Esophagus (tissue), 2 donors: ENCODE data around the gene PPP1R16B. TPM values are rescaled to one million over a fixed set of nuclear protein-coding genes. Genes with fewer than 3 reads are reported as not detected.

Experiments used
- H3K27ac ChIP-seq, 2 donors: one replicate each; pipeline ENCODE4 v1.5.1; 2013; ENCODE audit warnings: low read depth in 2 of 2, mild to moderate bottlenecking in 2 of 2, inconsistent platforms in 1 of 2, low read length in 1 of 2, moderate library complexity in 1 of 2
- H3K27me3 ChIP-seq, 2 donors: one replicate each; pipeline ENCODE4 v1.6.1; 2013; ENCODE audit warnings: low read length in 2 of 2, control low read depth in 1 of 2, mild to moderate bottlenecking in 1 of 2; ENCODE audit not compliant: insufficient read depth in 2 of 2, control insufficient read depth in 1 of 2
- H3K36me3 ChIP-seq, 2 donors: one replicate each; pipeline ENCODE4 v1.6.1; 2013; ENCODE audit warnings: low read length in 1 of 2; ENCODE audit not compliant: control insufficient read depth in 2 of 2, insufficient read depth in 2 of 2
- H3K4me1 ChIP-seq, 2 donors: one replicate each; pipeline ENCODE4 v1.6.1; 2013; ENCODE audit warnings: low read length in 1 of 2; ENCODE audit not compliant: control insufficient read depth in 2 of 2, insufficient read depth in 2 of 2
- H3K4me3 ChIP-seq, 2 donors: one replicate each; pipeline ENCODE4 v1.5.1; 2013; ENCODE audit warnings: low read length in 2 of 2, mild to moderate bottlenecking in 2 of 2, low read depth in 1 of 2, moderate library complexity in 1 of 2
- H3K9me3 ChIP-seq, 2 donors: one replicate each; pipeline ENCODE4 v1.6.1; 2013; ENCODE audit warnings: mild to moderate bottlenecking in 2 of 2, low read depth in 1 of 2, low read length in 1 of 2, moderate library complexity in 1 of 2; ENCODE audit not compliant: control insufficient read depth in 2 of 2, insufficient read depth in 1 of 2
- WGBS, 2 donors: extraction: QIAGEN DNeasy Blood & Tissue Kit; methylation state at CpG; one replicate each; pipeline ENCODE4 v1.1.7; 2013; 5-methylcytosine and 5-hydroxymethylcytosine counted together
- polyA plus RNA-seq, 2 donors: library from polyadenylated mRNA; stranded (reverse); fragments of 200-250 nt; gene quantifications; one replicate each; pipeline ENCODE4 v1.2.3, GENCODE V29; 2013
- donor health status: healthy with polysubstance abuse.
- donor health status: Bipolar disorder and iron deficiency.

PPP1R16B gene
- 1 to 10 TPM; 1.0 to 1.5 TPM for polyA plus RNA-seq

DNA sequence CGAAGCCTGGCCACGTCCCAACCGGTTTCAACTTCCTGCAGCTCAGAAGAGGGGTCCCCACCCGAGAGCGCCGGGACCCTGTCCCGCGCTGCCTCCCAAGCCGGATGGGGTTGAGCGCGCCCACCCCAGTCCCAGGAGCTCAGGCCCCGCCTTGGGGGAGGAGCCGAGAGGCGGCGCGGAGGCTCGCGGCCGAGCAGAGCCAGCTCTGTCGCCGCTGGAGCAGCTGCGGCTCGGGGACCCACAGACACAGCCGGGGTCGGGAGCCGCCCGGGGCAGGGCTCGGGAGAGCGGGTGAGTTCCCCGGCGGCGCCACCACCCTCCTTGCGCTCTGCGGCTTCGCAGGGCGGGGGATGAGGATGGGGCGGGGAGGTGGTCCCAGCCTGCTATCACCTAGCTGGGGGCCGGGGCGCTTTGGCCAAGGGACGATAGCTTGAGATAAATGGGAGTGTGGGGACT lies at the start of gene PPP1R16B:
PPP1R16B (plus strand) TSS at position 196 of the 456 bp plus-strand sequence. CDS start 30,229 bp downstream, outside the sequence.
- Histone ChIP-seq H3K27me3 (peaks cover 0 to 8% of the 10 kb centered on the region in 2 donors), H3K36me3 (no peaks in the 10 kb centered on the region), H3K4me1 (peaks cover 0 to 5% of the 10 kb centered on the region in 2 donors), H3K9me3 (no peaks in the 10 kb centered on the region), H3K4me3 (peak within 1 kb of the TSS; percentile 38 to 57), H3K27ac (peak within 1 kb of the TSS; percentile 59 to 64)
- 3 to 4% methylated on average over 31 to 40 of the region's 40 CpGs for WGBS, 2 donors

DNA sequence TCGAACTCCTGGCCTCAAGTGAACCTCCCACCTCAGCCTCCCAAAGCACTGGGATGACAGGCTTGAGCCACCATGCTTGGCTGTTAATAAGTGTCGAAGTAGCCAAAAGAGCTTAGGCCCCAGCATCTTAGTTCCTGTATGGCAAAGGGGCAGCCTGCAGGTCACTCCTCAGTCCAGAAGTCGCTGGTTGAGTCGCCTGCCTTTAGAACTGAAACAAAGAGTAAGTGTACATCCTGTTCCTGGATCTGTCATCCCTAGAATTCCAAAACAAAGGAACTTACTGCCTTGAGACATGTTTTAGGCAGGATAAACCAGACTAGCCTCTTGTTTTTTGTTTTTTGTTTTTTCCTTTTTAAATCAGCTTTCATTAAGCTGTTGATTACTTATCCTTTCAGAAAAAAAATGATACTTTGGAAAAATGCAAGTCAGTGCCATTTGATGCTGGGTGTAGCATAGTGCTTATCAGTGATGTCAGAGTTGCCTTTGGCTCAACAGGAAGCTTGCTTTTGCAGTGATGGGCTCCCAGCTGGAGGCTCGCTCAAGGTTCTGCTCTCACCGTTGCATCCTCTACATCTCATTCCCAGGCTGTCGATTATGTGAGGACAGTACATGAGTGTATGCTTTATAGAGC lies 48.2 kb upstream of the PPP1R16B start:
- H3K27ac ChIP-seq = no peak overlapping the region
- H3K9me3 ChIP-seq = no peaks in the 10 kb centered on the region
- no peaks in the 10 kb centered on the region for H3K27me3 ChIP-seq
- no peak overlapping the region for H3K4me3 ChIP-seq
- H3K4me1 ChIP-seq = no peaks in the 10 kb centered on the region
- peaks cover 17 to 22% of the 10 kb centered on the region in 2 donors for H3K36me3 ChIP-seq
- 78 to 88% methylated on average over 7 of the region's 7 CpGs for WGBS, 2 donors

DNA sequence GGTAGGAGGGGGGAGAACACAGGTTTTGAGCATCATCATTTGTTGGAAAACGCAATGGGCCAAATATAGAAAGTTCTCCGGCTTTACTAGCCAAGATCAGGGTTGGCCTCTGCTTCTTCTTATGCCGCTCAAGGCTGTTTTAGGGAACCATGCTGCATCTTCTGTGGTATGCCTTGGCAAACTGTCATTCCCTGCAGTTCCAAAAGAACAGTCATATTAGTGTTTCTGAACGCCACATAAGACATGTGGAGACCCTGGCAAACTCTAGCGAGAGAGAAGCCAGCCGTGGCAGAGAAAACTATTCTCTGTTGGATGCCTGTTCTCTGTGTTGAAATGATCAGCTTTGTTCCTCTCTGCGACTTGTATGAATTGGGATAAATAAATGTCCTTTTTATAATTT lies 46.4 kb upstream of the PPP1R16B start:
- no peaks in the 10 kb centered on the region for H3K4me1 ChIP-seq
- no peaks in the 10 kb centered on the region for H3K9me3 ChIP-seq
- peaks cover 17 to 25% of the 10 kb centered on the region in 2 donors for H3K36me3 ChIP-seq
- WGBS, 2 donors = 94 to 95% methylated on average over 7 of the region's 7 CpGs
- H3K4me3 ChIP-seq = no peak overlapping the region
- no peak overlapping the region for H3K27ac ChIP-seq
- H3K27me3 ChIP-seq = no peaks in the 10 kb centered on the region

DNA sequence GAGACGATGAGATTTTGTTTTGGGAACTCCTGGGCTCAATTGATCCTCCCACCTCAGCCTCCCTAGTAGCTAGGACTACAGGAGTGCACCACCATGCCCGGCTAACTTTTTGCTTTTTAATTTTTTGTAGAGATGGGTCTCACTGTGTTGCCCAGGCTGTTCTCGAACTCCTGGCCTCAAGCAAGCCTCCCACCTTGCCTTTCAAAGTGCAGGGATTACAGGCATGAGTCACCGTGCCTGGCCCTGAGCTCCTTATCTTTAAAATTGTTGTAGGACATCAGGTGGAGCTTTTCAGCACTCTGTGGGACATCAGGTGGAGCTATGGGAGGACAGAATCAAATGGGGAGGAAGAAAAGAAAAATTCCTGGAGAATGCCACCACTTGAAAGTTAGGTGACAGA lies 44.5 kb upstream of the PPP1R16B start:
- WGBS, 2 donors = 89 to 91% methylated on average over 4 of the region's 4 CpGs
- H3K36me3 ChIP-seq = peaks cover 8 to 18% of the 10 kb centered on the region in 2 donors

DNA sequence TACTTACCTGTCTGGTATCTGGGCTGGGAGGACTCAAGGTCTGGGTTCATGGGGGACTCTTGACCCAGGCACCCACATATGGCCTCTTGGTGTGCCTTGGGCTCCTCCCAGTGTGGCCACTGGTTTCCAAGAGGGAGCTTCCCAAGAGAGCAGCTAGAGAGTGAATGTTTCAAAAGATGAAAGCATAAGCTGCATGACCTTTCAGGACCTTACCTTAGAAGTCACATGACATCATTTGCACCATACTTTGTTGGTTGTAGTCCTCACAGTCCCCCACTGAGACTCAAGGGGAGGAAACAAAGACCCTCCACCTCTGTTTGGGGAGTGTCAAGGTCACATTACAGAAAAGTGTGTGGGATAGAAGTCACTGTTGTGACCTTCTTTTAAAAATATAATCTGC lies 43.3 kb upstream of the PPP1R16B start:
- H3K36me3 ChIP-seq = peaks cover 8 to 21% of the 10 kb centered on the region in 2 donors

More for the DNA sequence above, 44.5 kb upstream of the PPP1R16B start:
- H3K27me3 ChIP-seq = no peaks in the 10 kb centered on the region
- H3K4me3 ChIP-seq = no peak overlapping the region
- H3K9me3 ChIP-seq = no peaks in the 10 kb centered on the region
- no peak overlapping the region for H3K27ac ChIP-seq
- H3K4me1 ChIP-seq = peaks cover 2 to 5% of the 10 kb centered on the region in 2 donors

DNA sequence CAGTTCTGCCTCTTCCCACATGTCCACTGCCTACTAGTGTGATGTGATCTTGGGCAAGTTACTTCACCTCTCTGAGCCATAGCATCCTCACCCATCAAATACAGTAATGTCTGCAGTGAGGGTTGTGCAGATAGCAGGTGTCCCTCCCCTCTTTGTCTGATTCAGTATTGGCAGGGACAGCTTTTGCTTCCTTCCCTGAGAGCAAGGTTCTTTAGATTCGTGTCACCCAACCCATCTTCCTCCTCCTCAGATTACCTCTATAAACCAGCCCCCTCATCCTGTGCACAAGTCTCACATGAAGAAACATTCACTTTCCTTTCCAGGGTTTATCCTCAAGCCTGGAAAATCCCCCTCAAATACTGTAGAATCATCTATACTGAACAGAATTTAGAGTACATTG lies 41.9 kb upstream of the PPP1R16B start:
- no peak overlapping the region for H3K4me3 ChIP-seq
- peaks cover 2 to 5% of the 10 kb centered on the region in 2 donors for H3K4me1 ChIP-seq
- no peaks in the 10 kb centered on the region for H3K27me3 ChIP-seq
- H3K9me3 ChIP-seq = no peaks in the 10 kb centered on the region
- no peak overlapping the region for H3K27ac ChIP-seq
- 50 to 72% methylated on average over 1 of the region's 1 CpG for WGBS, 2 donors
- peaks cover 10 to 27% of the 10 kb centered on the region in 2 donors for H3K36me3 ChIP-seq

More for the DNA sequence above, 43.3 kb upstream of the PPP1R16B start:
- Histone ChIP-seq H3K27ac (no peak overlapping the region), H3K9me3 (no peaks in the 10 kb centered on the region), H3K4me1 (peaks cover 2 to 5% of the 10 kb centered on the region in 2 donors), H3K4me3 (no peak overlapping the region), H3K27me3 (no peaks in the 10 kb centered on the region)

DNA sequence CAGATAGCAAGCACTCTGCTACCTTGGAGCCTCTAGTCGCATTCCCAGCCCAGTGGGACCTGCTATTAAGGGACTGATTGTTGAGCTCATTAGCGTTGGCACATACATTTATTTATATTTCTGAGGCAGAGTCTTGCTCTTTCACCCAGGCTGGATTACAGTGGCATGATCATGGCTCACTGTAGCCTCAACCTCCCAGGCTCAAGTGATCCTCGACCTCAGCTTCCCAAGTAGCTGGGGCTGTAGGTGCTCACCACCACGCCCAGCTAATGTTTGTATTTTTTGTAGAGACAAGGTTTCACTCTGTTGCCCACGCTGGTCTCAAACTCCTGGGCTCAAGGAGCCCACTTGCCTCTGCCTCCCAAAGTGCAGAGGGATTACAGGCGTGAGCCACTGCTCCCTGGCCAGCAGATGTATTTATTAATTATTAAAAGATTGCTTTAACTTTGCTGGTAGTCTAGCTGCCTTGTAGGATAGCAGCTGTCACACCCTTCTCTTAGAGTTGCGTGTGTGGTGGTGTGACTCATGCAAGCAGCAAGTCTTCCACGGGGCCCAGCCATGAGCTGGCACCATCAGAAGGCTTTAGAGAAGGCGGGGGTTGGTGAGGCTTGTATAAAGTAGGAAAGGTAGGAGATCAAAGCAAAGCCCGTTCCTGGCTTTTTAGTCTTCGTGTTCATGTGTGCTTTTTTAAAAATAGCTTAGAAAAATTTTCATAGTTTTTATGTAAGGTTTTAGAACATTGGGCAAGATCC lies 40.8 kb upstream of the PPP1R16B start:
- WGBS, 2 donors = 53 to 61% methylated on average over 11 of the region's 11 CpGs
- peaks cover 4 to 29% of the 10 kb centered on the region in 2 donors for H3K36me3 ChIP-seq
- H3K4me1 ChIP-seq = peaks cover 2 to 5% of the 10 kb centered on the region in 2 donors
- H3K27ac ChIP-seq = peak overlapping the region in 1 of 2 donors; percentile 70
- H3K27me3 ChIP-seq = no peaks in the 10 kb centered on the region
- H3K9me3 ChIP-seq = no peaks in the 10 kb centered on the region
- H3K4me3 ChIP-seq = no peak overlapping the region

DNA sequence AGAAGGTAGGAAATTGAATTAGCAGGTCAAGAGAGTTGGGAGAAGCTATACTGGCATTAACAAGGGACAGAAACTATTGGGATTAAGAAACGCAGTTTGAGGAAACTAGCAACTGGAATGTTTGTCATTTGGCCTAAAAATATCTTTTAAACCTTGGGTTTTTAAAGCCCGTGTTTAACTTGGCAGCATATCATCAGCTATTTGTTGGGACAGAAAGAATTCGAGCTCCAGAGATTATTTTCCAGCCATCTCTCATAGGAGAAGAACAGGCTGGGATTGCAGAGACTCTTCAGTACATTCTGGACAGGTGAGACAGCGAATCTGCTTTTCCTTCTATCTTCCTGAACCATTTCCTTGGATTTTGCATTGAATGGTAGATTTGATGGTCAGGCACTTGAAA lies 39.4 kb upstream of the PPP1R16B start:
- H3K9me3 ChIP-seq = no peaks in the 10 kb centered on the region
- peaks cover 2 to 5% of the 10 kb centered on the region in 2 donors for H3K4me1 ChIP-seq
- H3K4me3 ChIP-seq = no peak overlapping the region
- H3K36me3 ChIP-seq = peaks cover 6 to 28% of the 10 kb centered on the region in 2 donors
- H3K27me3 ChIP-seq = no peaks in the 10 kb centered on the region
- H3K27ac ChIP-seq = no peak overlapping the region
- WGBS, 2 donors = 50 to 53% methylated on average over 4 of the region's 4 CpGs

DNA sequence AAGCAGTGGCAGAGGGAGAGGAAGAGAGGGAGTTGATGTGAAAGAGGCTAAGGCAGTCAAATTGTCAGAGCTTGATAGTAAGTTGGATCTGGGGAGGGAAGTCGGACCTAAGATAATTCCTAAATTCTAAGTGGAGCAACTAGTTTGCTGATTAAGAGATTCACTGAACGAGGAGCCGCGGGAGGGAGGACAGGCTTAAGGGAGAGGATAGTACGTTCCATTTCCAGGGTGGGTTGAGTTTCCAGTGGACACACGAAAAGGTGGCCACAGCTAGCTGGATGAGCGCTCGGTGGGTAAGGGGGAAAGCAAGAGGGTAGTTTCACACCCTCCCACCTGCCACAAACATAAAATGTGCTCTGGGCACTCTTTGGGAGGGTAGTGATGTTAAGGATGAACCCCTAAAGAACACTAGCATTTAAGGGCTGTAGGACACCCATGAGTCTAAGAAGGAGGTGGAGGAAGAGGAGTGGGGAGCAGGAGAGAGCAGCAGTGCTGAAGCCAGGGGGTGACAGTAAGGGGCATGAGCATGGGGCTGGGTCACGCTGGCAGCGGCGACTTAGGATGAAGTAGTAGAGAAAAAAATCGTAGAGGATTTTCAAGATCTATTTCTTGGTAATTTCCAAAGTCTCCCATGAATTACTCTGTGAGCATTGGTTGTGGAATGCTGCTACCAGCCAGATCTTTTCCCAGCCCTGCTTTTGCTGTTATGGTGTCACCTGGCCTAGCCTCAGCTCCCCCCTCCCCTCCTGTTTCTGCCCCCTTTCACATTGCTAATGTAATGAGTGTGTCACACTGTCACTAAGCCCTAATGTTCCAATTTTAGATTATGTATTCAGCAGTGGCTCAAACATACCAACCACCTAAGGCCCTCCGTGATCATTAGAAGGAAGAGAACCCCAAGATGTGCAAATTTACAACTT lies 35.9 kb upstream of the PPP1R16B start:
- Histone ChIP-seq H3K9me3 (no peaks in the 10 kb centered on the region), H3K27me3 (no peaks in the 10 kb centered on the region), H3K4me3 (no peak overlapping the region), H3K27ac (no peak overlapping the region), H3K4me1 (peaks cover 1% of the 10 kb centered on the region in 2 donors), H3K36me3 (peaks cover 14 to 35% of the 10 kb centered on the region in 2 donors)
- 95 to 96% methylated on average over 13 of the region's 13 CpGs for WGBS, 2 donors
